GM19238 (cell line): ENCODE measurements around the gene MPZL1.
"Not testable (repeated sequence)": the region's sequence is repeated elsewhere in the genome, so short reads cannot be mapped to it uniquely, and the experiment has no call there.

Experiments
- DNase-seq: peaks from one replicate; pipeline ENCODE4 v3.0.0; 2011; ENCODE audit warnings: low spot score; ENCODE audit not compliant: insufficient read length

MPZL1 gene

DNA sequence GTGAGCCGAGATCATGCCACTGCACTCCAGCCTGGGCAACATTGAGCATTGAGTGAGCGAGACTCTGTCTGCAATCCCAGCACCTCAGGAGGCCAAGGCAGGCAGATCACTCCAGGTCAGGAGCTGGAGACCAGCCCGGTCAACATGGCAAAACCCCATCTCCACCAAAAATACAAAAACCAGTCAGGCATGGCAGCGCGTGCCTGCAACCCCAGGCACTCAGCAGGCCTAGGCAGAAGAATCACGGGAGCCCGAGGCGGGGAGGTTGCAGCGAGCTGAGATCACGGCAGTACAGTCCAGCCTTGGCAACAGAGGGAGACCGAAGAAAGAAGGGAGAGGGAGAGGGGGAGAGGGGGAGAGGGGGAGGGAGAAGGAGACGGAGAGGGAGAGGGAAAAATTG, 84.9 kb downstream of the MPZL1 start:
- not testable (repeated sequence) for DNase-seq

DNA sequence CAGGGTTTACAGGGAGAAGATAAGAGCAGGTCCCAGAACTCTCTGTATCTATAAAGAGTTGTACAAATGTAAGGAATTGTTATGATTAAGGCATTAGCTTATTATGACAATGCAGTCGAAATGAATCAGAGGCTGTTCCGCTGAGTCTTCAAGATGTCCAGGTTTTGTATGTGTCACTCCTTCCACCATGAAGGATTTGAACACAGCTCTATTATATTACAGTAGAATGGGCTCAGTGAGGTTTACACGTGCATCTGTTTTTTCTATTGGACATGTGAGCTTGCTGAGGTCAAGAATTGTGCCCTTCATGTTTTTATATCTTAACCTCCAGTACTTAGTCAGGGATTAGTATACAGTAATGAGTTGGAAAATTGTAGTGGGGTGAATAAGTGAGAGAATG, 86.3 kb downstream of the MPZL1 start:
- no peak for DNase-seq

DNA sequence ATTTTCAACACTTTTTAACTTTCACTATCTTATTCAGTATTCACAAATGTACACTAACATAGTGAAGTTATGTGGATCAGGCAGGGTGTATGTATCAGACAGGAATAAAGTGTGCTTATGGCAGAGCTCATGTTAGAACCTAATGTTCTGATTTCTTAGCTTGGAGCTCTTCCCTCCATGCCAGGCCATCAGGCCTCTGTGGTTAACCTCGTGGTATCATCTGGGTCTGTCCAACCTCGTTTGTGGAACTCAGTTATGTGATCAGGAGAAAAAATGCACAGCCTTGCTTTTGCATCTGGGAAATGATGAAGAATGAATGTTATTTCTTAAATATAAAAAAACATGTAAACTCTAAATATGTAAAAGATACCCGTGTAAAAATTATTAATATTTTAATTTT, 86.9 kb downstream of the MPZL1 start:
- DNase-seq, result no peak

DNA sequence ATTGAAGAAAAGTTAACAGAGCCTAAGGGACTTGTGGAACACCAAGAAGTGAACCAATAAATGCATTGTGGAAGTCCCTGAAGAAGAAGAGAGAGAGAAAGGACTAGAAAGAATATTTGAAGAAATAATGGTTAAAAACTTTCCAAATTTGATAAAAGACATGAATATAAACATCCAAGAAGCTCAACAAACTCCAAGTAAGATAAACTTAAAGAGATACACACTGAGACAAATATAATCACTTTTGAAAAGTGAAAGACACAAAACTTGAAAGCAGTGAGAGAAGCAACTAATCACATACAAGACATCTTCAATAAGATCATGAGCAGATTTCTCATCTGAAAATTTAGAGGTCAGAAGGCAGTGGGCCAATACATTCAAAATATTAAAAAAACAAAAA, 91.2 kb downstream of the MPZL1 start:
- no peak for DNase-seq

DNA sequence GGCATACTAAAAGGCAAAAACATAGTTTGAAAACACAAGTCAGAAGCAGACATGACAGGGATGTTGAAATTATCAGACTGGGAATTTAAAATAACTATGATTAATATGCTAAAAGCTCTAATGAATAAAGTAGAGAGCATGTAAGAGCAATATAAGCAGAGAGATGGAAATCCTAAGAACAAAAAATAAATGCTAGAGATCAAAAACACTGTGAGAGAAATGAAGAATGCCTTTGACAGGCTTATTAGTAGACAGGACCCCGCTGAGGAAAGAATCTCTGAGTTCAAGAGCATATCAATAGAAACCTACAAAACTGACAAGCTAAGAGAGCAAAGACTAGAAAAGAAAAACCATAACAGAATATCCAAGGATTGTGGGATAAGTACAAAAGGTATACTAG, 93.9 kb downstream of the MPZL1 start:
- DNase-seq, result no peak

DNA sequence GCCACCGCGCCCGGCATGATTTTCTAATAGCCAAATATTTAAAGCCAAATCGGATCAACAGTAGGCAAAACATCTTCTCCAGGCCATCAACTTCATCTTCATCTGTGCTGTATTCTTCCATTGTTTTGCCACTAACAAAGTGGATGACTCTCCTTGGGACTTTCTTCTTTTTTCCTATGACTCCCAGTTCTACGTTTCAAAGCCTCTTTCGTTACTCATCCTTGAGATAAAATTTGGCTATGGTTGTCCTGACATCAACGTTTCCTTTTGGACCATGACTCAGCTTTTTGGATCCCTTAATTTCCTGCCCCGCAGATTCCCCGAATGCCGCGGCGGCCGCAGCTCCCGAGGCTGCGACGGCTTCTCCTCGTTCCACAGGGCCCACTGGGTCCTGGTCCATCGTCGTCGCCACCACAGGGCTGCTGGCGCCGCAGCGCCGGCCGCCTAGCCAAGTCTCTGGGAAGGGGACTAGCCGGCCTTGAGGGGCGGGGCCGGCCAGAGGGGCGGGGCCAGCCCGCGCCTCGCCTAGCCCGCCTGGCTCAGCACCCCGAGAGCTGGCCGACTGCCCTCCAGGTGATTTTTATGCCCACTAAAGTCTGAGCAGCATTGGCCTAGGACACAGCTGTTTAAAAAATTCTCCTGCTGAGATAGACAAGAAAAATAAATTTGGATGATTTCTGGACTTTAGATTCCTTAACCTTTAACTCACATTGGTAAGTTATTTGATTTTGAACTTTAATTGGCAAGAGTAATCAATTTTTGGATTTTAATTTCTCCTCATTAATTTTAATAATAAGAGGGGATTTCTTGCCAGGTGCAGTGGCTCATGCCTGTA, 98.3 kb downstream of the MPZL1 start:
- DNase-seq, result peak; percentile 49

DNA sequence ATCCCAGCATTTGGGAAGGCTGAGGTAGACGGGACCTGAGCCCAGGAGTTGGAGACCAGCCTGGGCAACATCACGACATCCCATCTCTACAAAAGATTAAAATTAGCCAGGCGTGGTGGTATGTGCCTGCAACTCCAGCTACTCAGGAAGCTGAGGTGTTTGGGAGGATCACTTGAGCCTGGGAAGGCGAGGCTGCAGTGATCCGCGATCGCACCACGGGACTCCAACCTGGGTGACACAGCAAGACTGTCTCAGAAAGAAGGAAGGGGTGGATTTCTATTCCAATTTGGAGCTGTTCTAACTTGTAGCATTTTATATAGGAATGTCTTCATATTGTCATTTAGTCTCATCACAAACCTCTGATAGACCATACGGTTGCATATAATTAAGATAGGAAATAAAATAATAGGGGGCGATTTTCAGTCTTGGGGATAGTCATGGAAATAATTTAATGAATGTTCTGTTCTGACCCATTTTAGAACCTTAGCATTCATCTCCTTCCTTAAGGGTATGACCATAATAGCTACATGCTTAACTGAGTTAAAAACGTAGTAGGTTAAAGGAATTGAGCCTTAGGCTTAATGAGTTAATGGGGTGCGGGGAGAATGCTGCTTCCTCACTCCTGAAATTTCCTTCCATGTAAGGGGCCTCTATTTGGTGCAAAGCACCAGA, 99.0 kb downstream of the MPZL1 start:
- no peak for DNase-seq

DNA sequence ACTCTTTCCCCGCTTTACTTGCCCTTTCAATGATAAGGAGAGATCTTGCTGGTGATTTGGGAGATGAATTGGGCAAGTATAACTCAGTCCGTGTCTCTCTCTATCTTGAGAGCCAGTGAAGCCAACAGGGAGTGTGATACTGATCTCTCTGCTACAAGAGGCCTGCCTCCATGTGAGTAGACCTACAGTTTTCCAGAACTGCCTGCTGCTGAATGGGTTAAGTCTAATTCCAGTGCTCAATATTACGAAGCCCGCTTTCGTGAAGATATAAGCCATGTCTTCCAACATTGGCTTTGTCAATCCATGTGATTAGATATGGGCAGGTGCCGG, 99.5 kb downstream of the MPZL1 start:
- no peak for DNase-seq

DNA sequence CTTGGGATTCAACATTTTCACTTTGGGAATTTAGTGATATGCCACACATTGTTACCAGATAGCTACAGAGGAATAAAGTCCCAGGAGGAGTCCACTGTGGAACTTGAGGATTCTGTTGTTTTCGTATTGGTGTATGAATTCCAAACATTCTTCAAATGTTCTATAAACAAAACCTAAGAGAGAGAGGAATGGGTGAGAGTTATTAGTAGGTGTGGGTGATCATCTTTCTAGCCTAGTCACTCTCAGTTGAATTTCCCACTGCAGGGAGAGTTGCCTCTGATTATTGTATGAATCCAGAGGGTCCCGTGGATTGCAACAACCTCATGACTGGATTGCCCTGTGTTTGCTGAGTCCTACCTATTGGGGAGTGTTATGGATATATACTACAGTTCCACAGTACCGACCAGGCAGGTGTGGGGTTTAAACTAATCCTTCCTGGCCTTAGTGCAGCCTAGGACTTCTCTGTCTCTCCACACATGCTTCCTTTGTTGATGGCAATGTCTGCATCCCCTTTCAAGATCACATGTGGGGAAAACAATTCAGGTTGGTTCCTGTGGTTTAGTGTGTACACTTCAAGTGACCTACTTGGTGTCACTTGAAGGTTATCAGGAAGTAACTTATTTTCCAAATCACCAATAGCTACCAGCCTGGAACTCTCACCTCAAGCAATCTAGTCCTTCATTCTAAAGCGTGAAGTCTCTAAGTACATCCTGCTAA, 100.3 kb downstream of the MPZL1 start:
- DNase-seq, result no peak

DNA sequence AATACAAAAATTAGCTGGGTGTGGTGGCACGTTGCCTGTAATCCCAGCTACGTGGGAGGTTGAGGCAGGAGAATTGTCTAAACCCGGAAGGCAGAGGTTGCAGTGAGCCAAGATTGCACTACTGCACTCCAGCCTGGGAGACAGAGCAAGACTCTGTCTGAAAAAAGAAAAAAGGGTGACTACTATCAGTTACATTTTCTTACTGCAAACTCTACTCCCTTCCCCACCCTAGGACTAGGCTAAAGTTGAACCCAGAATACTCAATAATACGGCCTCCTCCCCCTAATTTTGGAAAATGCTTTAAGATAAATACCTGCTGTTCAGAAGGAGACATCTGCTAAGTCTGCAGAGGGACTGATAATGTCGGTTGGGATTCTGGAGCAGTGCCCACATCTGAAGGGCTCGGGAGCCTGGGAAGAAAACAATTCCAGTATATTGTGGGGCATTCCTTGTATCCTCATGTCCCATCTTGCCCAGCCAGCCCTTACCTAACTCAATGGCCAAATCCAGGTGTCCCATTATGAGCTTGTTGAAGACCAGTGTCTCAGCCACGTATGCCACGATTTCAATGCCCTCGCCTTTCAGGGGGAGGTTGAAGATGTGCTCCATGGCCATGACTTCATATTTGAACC, 102.5 kb downstream of the MPZL1 start:
- no peak for DNase-seq

DNA sequence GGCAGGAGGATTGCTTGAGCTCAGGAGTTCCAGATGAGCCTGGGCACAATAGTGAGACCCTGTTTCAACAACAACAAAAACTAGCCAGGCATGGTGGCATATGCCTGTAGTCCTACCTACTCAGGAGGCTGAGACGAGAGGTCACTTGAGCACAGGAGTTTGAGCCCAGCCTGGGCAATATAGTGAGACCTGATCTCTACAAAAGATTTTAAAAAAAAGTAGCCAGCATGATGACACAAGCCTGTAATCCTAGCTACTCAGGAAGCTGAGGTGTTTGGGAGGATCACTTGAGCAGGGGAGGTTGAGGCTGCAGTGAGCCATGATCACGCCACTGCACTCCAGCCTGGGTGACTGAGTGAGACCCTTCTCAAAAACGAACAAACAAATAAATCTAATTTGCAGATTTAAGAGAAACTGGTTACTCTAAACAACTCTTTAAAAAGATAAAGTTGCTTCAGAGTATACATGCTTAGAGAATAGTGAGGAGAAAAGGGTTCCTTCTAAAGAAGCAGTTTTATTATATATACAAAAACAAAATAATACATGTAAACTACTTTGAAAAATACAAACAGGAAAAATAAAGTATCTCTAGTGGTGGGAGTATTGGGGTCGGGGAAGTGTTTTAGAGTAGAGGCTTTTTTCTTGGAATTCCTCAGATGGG, 103.8 kb downstream of the MPZL1 start:
- no peak for DNase-seq

DNA sequence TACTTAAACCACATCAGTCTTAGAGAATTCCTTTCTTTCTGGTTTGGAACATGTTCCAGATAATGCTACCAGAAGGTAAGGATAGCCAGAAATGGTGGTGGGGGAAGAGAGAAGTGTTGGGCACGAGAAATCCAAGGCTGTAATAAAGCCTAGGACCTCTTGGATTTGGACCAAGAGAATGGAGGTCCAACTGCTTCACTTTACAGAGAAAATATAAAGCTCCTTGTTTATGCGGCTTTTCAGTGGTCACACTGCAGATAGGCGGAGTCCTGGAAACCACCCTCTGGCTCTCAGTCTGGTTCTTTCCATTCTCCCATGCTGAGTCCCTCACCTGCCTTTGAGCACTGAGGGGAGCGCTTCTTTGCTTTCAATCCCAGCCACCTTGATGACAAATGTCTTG, 104.3 kb downstream of the MPZL1 start:
- DNase-seq, result no peak

DNA sequence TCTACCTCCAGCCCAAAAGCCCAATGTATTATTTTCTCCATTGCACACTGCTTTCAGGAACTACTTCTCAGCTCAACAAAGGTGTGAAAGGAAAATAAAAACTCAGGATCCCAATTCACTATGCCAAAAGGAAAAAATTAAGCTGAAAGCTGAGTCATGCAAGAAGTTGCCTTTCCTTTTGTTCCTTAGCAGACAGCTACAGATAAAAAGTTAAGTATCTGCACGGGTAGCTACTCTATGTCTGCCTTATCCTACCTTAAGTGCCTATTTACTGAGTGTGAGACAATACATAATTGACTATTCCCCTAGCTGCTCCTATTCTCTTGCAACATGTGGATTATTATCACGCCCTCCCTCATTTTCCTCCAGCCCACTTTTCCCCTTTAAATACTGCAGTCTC, 108.1 kb downstream of the MPZL1 start:
- no peak for DNase-seq

DNA sequence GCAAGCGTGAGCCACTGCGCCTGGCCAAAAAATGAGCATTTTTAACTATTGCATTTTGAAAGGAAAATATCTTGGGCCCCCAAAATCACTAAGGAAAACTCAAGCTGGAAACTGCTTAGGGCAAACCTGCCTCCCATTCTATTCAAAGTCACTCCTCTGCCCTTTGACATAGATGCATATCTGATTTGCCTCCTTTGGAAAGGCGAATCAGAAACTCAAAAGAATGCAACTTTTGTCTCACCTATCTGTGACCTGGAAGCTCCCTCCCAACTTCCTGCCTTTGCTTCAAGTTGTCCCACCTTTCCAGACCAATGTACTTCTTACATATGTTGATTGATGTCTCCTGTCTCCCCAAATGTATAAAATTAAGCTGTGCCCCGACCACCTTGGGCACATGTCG, 108.9 kb downstream of the MPZL1 start:
- DNase-seq, result not testable (repeated sequence)

DNA sequence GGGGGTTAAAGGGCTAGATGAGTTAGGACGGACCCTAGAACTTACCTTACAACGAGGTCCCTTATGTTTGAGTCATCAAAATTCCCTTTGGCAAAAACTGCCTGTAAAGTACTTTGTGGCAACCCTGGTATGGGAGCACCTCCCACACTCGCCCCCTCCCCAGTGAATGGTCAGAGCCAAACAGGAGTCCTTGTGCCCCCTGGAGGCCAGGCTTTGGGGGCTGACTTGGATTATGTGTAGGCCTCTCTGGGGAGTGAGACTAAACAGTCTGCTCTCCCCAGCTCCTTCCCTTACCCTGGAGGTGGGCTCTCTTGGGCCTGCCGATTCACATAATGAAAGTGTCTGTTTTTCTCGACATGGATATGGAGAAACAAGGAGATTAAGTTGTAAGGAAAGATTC, 110.9 kb downstream of the MPZL1 start:
- no peak for DNase-seq

DNA sequence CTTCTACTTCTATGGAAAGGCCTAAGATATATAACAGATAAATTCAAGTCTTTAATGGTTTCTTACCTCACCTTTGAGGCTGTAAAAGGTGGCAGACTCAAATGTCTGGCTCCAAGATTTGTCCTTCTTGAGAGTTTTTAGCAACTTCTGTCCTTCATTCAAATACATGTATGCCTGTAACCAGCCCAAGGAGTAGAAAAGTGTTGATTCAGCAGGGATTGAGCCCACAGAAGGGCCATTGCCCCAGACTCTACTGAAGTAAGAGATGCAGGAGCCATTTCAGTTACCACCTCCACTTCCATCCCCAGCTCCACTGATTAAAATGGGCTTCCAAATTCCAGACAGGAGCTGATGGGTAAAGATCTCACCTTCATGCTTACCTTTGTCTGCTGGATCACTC, 112.1 kb downstream of the MPZL1 start:
- DNase-seq, result no peak

DNA sequence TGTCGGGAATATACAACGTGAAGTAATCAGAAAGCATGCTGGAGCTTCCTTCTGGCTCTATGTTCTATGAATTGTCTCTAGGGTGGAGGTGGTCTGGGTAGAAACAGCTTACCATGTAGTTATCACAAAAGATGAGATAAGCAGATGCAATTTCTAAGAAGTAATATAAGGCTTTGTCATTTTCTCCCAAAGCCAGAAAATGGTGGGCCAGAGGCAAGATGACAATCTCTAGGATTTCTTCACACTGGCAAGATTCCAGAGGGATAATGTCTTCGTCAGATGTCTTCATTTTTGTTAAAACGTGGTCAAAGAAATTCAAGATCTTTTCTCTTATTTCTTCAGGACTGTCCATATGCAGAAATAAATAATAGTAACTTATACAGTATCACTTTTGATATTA, 114.4 kb downstream of the MPZL1 start:
- no peak for DNase-seq

DNA sequence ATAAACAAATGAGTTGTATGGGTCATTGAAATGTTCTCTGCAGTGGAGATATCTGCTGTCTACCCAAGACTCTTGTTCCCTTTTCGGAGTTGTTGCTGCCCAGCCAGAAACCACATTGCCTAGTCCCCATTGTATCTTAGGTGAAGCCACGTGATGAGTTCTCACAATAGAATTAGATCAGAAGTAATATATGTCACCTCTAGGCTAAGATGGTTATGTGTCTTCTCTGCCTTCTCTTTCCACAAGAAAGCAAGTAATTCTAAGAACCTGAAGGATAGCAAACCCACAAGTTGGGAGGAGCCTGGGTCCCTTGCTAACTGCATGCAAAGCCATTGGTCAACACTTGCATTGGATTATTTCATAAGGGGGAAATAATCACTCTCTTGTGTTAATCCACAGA, 115.5 kb downstream of the MPZL1 start:
- no peak for DNase-seq

DNA sequence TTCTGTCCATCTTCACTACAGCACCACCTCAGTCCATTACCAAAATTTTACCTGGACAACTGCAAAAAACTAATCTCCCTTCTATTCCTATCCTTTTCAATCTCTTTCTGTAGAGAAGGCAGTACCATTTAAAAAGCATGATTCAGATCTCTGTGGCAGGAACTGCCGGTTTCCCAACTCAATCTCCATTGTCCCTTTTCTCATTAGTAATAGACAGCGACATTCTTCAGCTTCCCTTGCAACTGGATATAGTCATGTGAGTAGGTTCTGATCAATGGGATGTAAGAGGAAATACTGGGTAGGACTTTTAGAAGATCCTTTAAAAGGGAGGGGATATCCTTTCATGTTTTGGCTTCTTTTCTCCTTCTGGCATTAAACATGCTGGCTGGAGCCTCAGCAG, 117.2 kb downstream of the MPZL1 start:
- no peak for DNase-seq
